Measurements from ENCODE around the gene SV2C.

- TF ChIP-seq CTCF (optimal IDR thresholded peaks at IDR 0.05 in 1 of 3, IDR thresholded peaks at IDR 0.05 in 1 of 3, conservative IDR thresholded peaks at IDR 0.05 in 1 of 3; ENCODE audit: extremely low read depth in 1 of 3, insufficient read depth in 2 of 3, low read length in 3 of 3): no peak
- no peak for TF ChIP-seq EZH2 (IDR thresholded peaks at IDR 0.05; ENCODE audit: low read length)
These were observed 188.7 kb downstream of the SV2C start for GRCh38 chr5:76271836-76272235.

Measured in keratinocyte (primary cell).